IPS-11a (cell line): ENCODE results near the gene STK32B.

Source experiments
- H3K4me3 ChIP-seq: one replicate; pipeline ENCODE4 v1.5.1; 2013; ENCODE audit warnings: low read depth, low read length, control low read depth

Gene STK32B

DNA sequence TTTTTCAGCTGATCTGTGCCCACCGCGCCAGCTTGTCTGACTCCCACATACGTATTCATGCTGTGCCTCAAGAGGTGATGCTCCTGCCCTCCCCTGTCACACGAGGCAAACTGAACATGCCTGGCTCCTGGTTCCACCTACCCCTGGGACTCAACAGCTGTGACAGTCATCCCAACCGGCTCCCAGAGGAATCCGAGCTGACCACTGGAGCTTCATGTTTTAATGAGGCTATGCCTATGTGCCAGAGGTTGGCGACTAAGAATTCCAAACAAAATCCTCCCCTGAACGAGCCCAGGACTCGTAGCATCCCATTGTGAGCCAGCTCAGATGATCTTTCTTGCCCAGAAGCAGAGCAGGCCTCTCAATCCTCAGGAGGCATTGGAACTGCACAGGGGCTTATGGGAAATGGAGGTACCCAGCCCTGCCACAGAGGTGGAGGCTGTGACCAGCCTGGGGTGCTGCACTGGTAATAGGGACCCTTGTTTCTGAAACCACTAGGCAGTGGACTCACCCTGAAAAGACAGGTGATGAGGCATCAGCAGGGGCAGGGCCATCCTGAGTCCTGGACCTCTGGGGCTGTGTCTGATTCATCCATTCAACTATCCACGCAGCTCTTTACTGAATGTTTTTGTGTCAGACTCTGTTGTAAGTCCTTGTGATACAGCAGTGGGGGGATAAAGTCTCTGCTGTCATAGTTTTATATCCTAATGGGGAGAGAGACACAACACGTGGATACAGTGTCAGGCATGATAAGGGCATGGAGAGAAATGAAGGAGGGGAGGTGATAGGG, 332.1 kb downstream of the STK32B start:
- H3K4me3 ChIP-seq, result no peak overlapping the region

DNA sequence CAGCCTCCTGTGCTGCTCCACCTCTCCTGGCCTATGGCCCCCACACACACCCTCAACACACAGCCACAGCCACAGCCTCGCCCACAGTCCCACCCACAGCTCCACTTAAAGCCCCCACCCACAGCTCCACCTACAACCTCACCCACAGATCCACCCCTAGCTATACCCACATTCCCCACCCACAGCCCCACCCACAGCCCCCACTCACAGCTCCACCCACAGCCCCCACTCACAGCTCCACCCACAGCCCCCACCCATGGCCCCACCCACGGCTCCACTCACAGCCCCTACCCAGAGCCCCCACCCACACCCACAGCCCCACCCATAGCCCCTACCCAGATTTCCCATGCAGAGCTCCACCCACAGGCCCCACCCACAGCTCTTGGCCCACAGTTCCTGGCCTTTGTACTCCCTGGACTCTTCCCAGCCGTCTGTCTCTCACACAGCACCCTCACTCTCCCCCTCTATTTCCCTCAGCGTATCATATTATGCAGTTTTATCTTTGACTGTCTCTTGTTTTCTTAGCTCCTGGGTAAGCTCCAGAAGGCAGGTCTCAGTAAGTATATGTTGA, 334.5 kb downstream of the STK32B start:
- no peak overlapping the region for H3K4me3 ChIP-seq

DNA sequence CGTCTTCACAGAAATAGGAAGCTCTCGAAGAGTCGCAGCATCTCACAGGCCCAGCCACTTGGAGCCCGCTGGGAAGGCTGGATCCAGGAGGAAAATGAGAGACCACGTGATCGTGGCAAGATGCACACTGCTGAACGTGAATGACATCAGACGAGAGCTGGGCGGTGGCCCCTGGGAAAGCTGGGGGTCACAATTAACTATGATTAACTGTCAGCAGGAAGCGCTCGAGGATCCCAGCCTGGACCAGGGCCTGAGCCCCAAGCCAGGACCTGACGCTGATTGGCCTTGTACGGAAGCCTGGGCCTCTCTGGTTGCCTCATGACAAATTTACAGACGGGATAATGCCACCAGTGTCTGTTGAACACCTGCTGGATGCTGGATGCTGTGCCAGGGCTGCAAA, 335.6 kb downstream of the STK32B start:
- H3K4me3 ChIP-seq, result no peak overlapping the region

DNA sequence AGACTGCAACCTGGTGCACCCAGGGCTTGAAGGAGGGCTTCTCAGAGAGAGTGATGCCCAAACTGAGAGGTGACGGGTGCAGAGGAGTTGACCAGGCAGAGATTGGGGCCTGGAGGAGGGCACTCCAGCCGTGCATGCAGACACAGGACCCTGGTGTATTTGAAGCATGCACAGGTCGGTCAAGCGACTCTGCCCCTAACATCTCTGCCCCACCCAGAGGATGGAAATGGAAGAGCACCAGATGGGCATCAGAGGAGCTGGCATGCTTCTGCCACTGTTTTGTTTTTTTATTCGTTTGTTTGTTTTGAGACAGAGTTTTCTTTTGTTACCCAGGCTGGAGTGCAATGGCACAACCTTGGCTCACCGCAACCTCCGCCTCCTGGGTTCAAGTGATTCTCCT, 336.2 kb downstream of the STK32B start:
- no peak overlapping the region for H3K4me3 ChIP-seq

DNA sequence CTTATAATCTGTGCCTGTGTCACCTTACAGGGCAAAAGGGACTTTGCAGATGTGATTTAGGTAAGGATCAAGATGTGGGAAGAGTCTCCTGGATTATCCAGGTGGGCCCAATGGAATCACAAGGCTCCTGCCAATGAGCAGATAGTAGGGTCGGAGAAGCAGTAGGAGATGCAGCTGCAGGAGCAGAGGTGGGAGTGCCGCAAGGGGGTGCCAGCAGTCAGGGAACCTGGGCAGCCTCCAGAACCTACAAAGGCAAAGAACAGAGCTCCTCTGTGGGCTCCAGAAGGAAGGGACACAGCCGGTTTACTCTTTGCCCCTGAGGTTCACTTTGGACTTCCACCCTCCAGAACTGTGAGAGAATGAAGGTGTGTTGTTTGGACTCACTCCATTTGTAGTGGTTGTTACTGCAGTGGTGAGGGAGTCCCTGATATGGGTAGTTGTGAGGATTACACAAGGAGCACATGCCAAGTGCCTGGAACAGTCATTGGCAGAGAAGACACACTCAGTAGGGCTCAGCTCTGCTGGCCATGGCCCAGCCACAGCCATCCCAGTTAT, 338.6 kb downstream of the STK32B start:
- no peak overlapping the region for H3K4me3 ChIP-seq

DNA sequence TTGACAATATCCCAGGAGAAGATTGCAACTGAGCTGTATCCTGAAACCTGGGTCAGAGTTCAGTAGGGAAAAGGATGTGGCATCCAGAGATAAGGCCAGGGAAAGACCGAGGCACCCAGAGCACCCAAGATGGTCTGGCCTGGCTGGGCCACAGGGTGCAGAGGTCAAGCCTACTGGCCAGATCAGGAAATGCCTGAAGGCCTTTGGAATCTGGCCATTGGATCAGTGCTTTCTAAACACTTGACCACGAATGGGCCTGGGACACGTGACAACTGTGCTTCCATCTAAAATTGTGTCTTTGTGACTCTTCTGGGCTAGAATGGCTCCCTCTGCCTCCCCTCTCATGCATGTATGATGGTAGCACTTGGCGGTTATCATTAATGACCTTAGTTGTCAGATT, 340.2 kb downstream of the STK32B start:
- H3K4me3 ChIP-seq, result no peak overlapping the region

DNA sequence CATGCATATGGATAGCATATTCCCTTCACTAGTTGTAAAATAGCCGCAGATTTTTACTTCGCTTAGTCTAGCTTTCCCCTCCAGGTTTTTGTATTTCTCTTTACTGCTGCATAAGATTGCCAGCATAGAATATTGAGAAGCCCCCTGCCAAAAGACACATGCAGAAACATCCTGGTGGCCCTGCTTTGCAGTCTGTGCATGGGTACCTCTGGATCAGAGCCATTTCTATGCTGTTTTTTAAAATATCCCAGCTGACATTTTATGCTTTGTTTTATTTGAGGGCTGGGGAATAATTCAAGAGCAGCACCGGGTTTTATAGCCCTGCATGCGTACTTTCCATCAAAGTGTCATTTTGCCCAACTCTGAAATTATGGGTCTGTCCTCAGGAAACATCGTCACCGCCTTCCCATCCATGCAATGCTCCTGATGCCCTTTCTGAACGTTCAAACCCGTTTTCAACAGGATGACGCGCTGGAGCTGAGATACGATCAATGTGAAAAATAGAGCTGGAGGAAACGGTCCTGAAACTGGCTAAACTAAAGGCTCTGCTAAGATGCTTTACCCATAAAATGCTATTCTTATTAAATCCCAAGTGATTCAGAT, 342.7 kb downstream of the STK32B start:
- H3K4me3 ChIP-seq, result no peak overlapping the region

DNA sequence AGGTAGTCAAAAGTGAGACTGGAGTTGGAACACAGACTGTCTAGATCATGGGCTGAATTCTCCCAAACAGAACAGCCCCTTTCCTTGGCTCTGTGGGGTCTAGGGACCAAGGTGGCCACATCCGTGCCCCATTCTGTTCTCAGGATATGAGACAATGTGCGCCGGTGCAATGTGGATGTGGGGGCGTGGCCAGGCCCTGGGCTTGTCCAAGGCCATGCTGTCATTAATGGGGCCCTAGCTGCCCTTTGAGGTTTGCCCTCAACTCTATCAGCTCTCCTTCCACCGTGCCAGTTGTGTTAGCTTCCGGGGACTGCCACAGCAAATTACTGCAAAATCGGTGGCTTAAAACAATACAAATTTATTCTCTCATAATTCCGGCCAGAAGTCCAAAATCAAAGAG, 344.5 kb downstream of the STK32B start:
- no peak overlapping the region for H3K4me3 ChIP-seq

DNA sequence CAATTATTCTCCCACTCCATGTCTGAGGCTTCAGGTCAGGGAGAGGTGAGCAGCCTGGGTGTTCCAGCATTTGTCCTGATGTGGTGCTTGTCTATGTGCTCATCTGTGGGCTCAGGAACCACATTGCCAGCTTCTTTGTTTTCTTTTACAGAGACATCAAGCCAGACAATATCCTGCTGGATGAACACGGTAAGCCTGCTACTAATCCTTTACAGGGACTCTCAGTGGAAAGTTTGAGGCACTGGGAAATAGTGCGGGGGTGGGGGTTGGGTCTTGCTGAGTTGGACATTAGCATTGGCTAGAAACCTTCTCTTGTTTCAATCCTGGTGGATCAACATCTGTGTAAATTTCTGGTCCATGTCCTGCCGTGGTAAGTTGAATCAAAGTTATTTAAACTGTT, 346.8 kb downstream of the STK32B start:
- H3K4me3 ChIP-seq, result no peak overlapping the region

DNA sequence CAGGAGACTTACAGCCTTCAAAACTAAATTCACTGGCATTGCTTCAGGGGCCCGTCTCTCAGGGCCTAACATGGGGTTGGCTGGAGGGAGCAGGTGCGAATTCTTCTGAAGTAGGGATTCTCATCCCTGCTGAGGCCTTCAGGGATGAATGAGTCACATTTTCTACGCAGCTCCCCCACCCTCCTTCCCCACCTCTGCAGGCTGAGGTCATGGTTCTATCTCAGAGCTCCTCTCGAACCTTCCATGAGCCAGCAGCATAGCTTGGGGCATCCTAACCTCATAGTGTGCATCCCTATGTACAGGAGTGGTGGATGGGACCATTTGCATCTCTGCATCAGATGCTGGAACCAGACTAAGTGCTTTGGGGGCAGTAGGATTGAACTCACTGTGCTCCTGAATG, 347.8 kb downstream of the STK32B start:
- H3K4me3 ChIP-seq, result no peak overlapping the region

DNA sequence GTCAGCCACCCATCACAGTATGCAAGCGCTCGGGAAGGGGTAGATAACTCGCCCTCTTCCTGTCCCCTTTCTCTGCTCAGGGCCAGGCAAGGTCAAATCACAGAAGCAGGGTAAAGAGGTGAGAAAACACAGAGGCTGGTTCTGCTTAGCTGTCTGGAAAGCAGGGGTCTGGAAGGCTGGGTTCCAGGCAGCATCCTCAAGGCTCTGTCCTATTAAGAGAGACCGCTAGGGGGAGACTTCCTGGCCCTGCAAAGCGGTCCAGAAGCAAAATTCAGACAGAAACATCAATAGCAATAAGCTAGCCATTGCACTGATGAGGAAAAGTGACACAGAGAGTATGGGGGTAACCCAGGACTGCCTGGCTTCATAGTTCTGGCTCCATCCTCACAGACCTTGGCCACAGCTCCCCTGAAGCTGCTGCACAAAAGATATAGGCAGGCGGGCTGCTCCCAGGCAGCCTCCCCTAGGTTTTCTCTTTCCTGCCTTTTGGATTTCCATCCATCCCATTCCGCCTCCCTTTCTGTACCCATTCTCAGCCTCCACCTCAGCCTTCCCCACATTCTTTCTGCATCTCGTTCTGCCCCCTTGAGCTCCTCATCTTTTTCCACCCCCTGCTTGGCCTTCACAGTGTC, 348.6 kb downstream of the STK32B start:
- H3K4me3 ChIP-seq, result no peak overlapping the region

DNA sequence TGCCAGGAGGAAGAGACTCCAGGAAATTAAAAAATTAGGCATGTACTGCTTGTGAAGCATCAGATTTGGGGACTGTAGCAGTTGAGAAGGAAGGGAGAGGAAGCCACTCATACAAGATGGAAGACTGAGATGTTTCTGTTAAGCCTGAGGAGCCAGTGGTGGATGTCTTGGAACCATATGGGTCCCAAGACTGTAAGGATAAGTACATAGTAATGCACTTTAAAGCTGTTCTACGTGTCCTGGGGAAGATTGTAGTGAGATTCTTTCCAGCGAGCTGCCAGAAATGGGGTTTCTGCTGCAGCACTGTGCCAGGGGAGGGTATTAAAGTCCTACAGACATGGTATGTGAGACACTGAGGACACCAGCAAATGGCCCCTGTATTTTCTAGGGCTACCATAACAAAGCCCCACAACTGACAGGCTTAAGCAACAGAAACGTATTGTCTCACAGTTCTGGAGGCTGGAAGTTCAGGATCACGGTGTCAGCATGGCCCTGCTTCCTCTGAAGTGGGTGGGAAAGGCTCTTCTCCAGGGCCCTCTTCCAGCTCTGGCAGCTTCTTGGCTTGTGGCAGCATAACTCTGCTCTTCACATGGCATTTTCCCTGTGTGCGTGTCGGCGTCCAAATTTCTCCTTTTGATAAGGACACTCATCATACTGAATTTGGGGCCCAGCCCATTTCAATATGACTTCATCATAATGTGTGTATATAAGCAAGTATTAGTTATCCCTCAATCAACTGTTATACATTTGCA, 352.6 kb downstream of the STK32B start:
- no peak overlapping the region for H3K4me3 ChIP-seq

DNA sequence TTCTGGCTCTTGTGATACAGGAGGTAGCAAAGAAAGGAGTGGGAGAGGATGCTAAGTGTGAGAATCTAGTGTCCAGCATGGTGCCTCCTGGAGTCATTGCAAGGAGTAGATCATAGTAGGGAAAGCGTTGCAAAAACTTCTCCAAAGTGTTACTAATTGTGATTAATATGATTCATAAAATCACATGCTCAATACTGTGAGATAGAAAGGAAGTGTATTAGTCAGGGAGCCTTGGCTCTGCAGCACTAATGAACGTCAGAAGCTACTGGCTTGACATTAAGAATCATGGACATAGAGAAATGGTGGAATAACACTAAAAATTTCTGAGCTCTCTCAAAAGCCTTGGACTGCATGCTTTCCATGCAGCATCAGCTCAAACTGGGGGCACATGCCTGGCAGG, 358.0 kb downstream of the STK32B start:
- no peak overlapping the region for H3K4me3 ChIP-seq

DNA sequence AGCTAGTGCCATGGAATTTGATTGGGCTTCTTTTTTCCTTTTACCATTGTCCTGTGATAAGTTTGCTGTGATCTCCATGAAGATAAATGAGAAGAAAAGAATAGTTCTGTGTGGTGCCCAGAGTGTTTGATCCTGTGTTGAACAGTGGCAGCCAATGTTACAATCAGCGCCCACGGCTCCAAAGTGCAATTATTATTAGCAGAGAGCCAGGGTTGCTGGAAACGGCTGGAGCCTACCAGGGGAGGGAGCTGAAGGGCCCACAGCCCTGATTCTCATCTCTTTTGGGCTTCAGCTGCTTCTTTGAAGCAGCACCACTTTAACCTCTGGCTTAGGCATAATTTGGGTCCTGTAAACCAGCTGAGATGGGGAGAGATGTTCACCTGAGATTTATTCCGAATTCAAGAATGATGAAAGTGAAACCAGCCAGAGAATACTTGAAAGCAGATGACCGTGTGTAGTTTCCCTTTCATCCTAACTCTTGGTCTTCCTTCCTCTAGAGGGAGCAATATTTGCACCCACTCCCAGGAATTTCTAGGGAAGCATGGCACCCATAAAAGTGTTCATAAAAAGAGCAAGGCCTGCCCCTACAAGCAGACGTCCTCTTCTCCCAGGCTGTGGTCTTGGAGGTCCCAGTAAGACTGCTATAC, 358.8 kb downstream of the STK32B start:
- no peak overlapping the region for H3K4me3 ChIP-seq

DNA sequence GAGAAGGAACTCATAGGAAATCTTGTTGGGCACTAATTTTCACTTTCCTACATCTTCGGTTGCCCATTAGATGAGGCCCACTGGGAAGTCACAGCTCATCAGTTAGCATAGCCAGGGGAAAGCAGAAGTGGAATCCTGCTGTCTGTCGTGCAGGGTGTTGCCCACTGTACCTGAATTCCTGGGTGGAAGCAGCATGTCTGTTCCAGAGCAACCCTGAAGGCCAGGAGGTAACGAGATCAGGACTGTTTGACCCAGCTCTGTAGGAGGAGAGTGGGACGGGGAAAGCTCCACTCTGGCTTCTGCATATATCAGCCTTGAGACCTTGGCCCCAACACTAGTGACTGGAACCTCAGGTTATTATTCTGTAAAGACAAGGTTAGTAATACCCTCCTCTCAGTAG, 361.0 kb downstream of the STK32B start:
- H3K4me3 ChIP-seq, result no peak overlapping the region

DNA sequence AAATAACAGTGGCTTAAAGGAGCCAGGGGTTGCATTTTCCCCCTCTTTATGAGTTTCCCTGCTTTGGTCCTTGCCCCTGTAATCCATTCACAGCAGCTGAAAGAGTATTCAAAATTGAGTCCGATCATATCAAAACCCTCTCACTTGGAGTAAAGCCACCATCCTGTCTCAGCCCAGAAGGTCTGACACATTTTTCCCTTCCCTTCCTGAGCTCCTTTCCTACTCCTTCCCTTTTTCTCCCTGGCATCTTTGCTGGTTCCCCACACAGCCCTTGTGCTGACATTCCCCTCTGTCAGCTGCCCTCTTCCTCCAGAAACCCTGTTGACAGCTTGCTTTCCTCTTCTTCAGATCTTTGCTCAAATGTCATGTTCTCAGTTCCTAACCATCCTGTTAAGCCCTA, 361.5 kb downstream of the STK32B start:
- H3K4me3 ChIP-seq, result no peak overlapping the region

DNA sequence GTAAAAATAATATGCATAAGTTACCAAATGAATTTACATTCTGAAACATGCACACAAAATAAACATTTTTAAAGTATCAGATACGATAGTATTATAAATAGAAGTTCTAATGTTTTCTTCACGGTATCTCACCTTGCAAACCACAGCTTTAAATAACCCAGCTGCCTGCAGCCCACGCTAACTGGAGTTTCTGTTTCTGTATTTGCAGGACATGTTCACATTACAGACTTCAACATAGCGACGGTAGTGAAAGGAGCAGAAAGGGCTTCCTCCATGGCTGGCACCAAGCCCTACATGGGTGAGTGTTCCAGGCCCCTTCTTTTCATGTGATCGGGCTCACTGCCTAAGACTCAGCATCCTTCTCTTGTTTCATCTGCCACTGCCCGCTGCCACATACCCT, 365.4 kb downstream of the STK32B start:
- no peak overlapping the region for H3K4me3 ChIP-seq

DNA sequence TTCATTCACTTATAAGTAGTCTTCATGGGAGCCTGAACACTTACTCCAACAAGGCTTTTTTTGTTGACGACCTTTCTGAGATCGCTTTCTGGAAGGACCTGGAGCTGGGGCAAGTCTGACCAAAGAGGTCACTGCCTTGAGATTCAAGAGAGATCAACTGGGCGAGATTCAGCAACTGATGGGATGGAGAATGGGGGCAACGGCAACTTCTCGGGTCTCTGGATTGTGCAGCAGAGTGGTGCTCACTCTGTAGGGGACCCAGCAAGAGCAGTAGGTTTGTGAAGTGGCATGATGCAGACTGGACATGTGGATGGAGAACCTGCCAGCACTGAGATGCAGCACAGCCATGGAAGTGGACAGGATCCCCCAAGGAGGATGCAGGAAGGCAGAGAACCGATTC, 369.0 kb downstream of the STK32B start:
- H3K4me3 ChIP-seq, result no peak overlapping the region

DNA sequence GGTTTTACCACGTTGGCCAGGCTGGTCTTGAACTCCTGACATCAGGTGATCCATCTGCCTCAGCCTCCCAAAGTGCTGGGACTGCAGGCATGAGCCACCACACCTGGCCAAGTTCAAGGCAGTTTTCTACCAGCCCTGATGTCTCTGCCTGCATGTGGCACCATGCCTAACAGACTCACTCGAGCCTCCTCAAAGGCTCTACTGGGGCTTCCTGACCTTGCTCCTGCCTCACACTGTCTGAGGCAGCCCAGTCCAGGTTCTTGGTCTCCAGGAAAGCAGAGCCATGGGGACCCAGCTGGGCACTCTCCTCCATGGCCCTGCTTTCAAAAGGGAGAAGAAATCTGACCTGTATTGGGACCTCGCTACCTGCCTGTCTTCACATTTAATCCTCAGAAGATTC, 370.1 kb downstream of the STK32B start:
- no peak overlapping the region for H3K4me3 ChIP-seq

DNA sequence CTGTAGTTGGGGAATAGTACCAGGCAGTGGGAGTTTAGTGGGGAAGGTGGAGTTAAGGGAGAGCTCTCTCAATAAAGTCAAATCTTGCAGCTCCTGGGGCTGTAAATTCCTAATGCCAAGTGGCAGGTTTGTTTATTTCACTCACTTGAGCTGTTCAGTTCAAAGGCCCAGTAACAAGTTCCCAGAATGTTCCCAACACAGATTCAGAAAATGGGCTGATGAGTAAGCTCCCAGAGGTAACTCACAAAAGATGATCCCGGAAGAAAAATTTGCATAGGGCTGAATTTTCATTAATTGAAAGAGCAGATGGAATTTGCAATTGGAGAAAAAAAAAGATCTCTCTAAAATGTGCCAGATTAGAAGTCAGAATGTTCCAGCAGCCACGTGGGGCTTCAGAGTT, 370.9 kb downstream of the STK32B start:
- H3K4me3 ChIP-seq, result no peak overlapping the region

DNA sequence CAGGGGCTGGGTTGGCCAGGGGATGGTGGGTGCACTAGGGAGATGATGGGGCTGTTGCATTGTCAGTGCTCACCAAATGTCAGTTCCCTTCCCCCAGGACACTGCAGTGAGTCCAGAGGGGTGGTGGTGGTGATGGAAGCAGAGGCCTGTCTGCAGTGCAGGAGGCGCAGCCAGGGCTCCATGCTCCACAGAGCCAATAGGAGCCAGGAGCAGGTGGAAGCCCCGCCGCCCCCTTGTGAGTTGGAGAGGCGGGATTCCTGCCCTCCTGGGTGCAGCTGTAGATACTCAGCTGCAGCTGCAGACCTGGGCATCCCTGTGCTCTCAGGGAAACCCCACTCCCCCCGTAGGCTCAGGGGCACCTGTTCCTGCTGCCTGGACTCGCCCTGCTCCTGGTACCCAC, 372.4 kb downstream of the STK32B start:
- no peak overlapping the region for H3K4me3 ChIP-seq
